HepG2 (cell line): ENCODE measurements around the gene YIPF2. TPM values are rescaled to one million over a fixed set of nuclear protein-coding genes. Genes with fewer than 3 reads are reported as not detected.

Experiments
- AGO2 ChIP-seq: fragments of 200-400 bp; formaldehyde crosslinking; optimal IDR thresholded peaks from 2 replicates; pipeline ENCODE3; 2017; ENCODE audit warnings: mild to moderate bottlenecking, low read depth, low read length, moderate library complexity
- ARID4A ChIP-seq: sonication (generic); formaldehyde crosslinking; IDR thresholded peaks from 2 replicates; pipeline ENCODE4 v1.5.0; 2020; ENCODE audit warnings: mild to moderate bottlenecking, missing genetic modification reagents, borderline replicate concordance
- ASH2L ChIP-seq: fragments of 300-600, 200-600 bp; sonication (generic); IDR thresholded peaks from 2 replicates; pipeline ENCODE4 v1.7.0; 2017; ENCODE audit warnings: low read depth, mild to moderate bottlenecking, moderate library complexity, mixed read lengths, low read length; ENCODE audit not compliant: insufficient read length
- ETV5 ChIP-seq: IDR thresholded peaks from 2 replicates; pipeline ENCODE4 v1.6.1; 2018; ENCODE audit warnings: missing biosample characterization, missing genetic modification reagents, inconsistent platforms, borderline replicate concordance
- HDAC1 ChIP-seq: sonication (generic); formaldehyde crosslinking; IDR thresholded peaks from 2 replicates; pipeline ENCODE4 v1.5.1; 2020; ENCODE audit warnings: mild to moderate bottlenecking, missing genetic modification reagents
- HNRNPLL ChIP-seq: fragments of 200-400 bp; formaldehyde crosslinking; IDR thresholded peaks from 2 replicates; pipeline ENCODE4 v1.6.1; 2017; ENCODE audit warnings: mild to moderate bottlenecking, low read depth, low read length; ENCODE audit not compliant: poor library complexity, severe bottlenecking
- KDM5A ChIP-seq: fragments of 200-600 bp; sonication (generic); IDR thresholded peaks from 2 replicates; pipeline ENCODE4 v1.7.0; 2018; ENCODE audit warnings: antibody characterized with exemption, mild to moderate bottlenecking, low read length, borderline replicate concordance
- KMT2A ChIP-seq: sonication (generic); formaldehyde crosslinking; IDR thresholded peaks from 2 replicates; pipeline ENCODE4 v1.4.0; 2020; ENCODE audit warnings: missing genetic modification reagents
- MAZ ChIP-seq, 2 experiments: sonication (generic) in 1 of 2; formaldehyde crosslinking in 1 of 2; IDR thresholded peaks; 2 replicates each; pipeline versions ENCODE4 v1.5.0 to v1.6.1; 2012 to 2020; ENCODE audit warnings: low read depth in 2 of 2, mild to moderate bottlenecking in 2 of 2, borderline replicate concordance in 1 of 2, improper control_type of control experiment in 1 of 2, low read length in 1 of 2, missing genetic modification reagents in 1 of 2, moderate library complexity in 1 of 2
- NKX3-1 ChIP-seq: sonication (generic); formaldehyde crosslinking; IDR thresholded peaks from 2 replicates; pipeline ENCODE4 v1.5.0; 2020; ENCODE audit warnings: missing genetic modification reagents
- NONO ChIP-seq, 2 experiments: fragments of 450-650 bp in 1 of 2; sonication (generic) in 1 of 2; formaldehyde crosslinking in 1 of 2; IDR thresholded peaks in 1 of 2; conservative IDR thresholded peaks in 1 of 2; 2 replicates each; pipeline versions ENCODE4 v1.6.1 to v1.8.0; 2017 to 2022; ENCODE audit warnings: mild to moderate bottlenecking in 1 of 2, missing genetic modification reagents in 1 of 2, moderate library complexity in 1 of 2
- SNAI1 ChIP-seq: sonication (generic); formaldehyde crosslinking; IDR thresholded peaks from 2 replicates; pipeline ENCODE4 v1.5.0; 2020; ENCODE audit warnings: mild to moderate bottlenecking, missing genetic modification reagents, borderline replicate concordance
- SNAPC2 ChIP-seq: sonication (generic); formaldehyde crosslinking; IDR thresholded peaks from 2 replicates; pipeline ENCODE4 v1.8.1; 2022; ENCODE audit warnings: mild to moderate bottlenecking, missing genetic modification reagents
- ZFP82 ChIP-seq: sonication (generic); formaldehyde crosslinking; IDR thresholded peaks from 2 replicates; pipeline ENCODE4 v1.5.1; 2020; ENCODE audit warnings: mild to moderate bottlenecking, missing genetic modification reagents, borderline replicate concordance
- ZNF841 ChIP-seq: sonication (generic); formaldehyde crosslinking; IDR thresholded peaks from 2 replicates; pipeline ENCODE4 v1.8.1; 2023; ENCODE audit warnings: missing genetic modification reagents, borderline replicate concordance
- ZNF891 ChIP-seq: sonication (generic); formaldehyde crosslinking; IDR thresholded peaks from 2 replicates; pipeline ENCODE4 v1.5.0; 2020; ENCODE audit warnings: mild to moderate bottlenecking, missing genetic modification reagents
- ZSCAN25 ChIP-seq: sonication (generic); formaldehyde crosslinking; IDR thresholded peaks from 2 replicates; pipeline ENCODE4 v1.8.0; 2022; ENCODE audit warnings: mild to moderate bottlenecking, missing genetic modification reagents
- polyA plus RNA-seq, 8 experiments: library from polyadenylated mRNA; depleted of rRNA in 3 of 8; stranded (reverse) in 7 of 8; unstranded in 1 of 8; fragments of >200 nt; fragmentation: Illumina TruSeq in 4 of 8; extraction: Trizol in 4 of 8; gene quantifications; 2 replicates each; pipeline versions ENCODE4 v1.2.1 to v1.2.3, GENCODE V29; 2011 to 2016; ENCODE audit warnings: low read depth in 4 of 8, missing spikeins in 1 of 8, mixed read lengths in 1 of 8; ENCODE audit not compliant: insufficient read depth in 1 of 8
- total RNA-seq, 5 experiments: library from RNA; depleted of rRNA; stranded (reverse); fragments of >200 nt; fragmentation: Illumina TruSeq; extraction: Trizol; gene quantifications; 2 replicates each; pipeline ENCODE4 v1.2.3, GENCODE V29; 2016; ENCODE audit warnings: low read depth in 1 of 5
- TF ChIP-seq, protein P1 (sequence below): sonication (generic); formaldehyde crosslinking; IDR thresholded peaks from 2 replicates; pipeline ENCODE4 v1.4.0; 2020; ENCODE audit warnings: missing genetic modification reagents
- TF ChIP-seq, protein P2 (sequence below): sonication (generic); formaldehyde crosslinking; IDR thresholded peaks from 2 replicates; pipeline ENCODE4 v1.4.0; 2020; ENCODE audit warnings: missing genetic modification reagents

Gene YIPF2
- total and polyA plus RNA-seq, 2 of the 13 experiments (the other 11 are each of a cell fraction or from before 2014, with no cell fraction given) = 37.3 to 53.2 TPM

DNA sequence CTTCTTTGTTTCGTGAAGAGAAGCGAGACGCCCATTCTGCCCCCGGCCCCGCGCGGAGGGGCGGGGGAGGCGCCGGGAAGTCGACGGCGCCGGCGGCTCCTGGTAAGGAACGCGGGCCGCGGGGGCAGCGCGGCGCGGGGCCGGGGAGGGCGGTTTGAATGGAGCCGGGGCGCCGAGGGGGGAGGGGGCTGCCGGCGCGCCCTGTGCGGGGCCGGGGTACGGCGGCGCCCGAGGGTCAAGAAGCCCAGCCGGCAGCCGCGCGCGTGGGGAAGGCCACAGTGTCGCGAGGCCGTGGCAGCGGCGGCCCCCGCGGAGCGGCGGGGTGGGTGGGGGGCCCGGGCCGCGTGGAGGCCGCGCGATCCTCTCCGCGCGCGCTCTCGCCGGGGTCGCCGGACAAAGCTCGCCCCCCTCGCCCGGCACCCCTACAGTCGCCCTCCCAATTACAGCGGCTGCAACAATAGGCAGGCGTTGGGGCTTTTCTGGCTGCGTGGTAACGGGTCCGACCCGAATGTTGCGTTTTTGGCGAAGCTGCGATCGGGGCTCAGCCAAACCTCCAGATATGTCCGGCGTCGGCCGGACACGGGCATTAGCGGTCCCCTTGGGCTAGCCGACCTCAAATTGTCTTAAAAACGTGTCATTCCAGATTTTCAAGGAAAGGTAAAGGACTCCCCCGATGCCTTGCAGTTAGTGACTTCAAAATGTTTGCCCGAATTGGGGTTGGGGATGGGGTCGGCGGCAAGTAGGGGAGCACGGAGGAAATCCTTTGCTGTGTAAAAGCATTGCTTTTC lies 32.8 kb upstream of the YIPF2 start (continued):
- TF ChIP-seq, protein P1, sequence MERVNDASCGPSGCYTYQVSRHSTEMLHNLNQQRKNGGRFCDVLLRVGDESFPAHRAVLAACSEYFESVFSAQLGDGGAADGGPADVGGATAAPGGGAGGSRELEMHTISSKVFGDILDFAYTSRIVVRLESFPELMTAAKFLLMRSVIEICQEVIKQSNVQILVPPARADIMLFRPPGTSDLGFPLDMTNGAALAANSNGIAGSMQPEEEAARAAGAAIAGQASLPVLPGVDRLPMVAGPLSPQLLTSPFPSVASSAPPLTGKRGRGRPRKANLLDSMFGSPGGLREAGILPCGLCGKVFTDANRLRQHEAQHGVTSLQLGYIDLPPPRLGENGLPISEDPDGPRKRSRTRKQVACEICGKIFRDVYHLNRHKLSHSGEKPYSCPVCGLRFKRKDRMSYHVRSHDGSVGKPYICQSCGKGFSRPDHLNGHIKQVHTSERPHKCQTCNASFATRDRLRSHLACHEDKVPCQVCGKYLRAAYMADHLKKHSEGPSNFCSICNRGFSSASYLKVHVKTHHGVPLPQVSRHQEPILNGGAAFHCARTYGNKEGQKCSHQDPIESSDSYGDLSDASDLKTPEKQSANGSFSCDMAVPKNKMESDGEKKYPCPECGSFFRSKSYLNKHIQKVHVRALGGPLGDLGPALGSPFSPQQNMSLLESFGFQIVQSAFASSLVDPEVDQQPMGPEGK (CRISPR knock-in tag) = 0 out of 2 replicates have a peak, but pooled peaks have one; percentile 40
- TF ChIP-seq MAZ (IDR thresholded peaks at IDR 0.05; ENCODE audit: borderline replicate concordance, low read depth, low read length) (0 out of 2 replicates have a peak, but pooled peaks have one; percentile 52), MAZ (CRISPR knock-in tag; IDR thresholded peaks at IDR 0.05; ENCODE audit: low read depth) (no peak), ASH2L (peak; percentile 83), NKX3-1 (CRISPR knock-in tag) (0 out of 2 replicates have a peak, but pooled peaks have one; percentile 27), ETV5 (no peak), KDM5A (peak; percentile 77), ZNF891 (CRISPR knock-in tag) (0 out of 2 replicates have a peak, but pooled peaks have one; percentile 34), ARID4A (CRISPR knock-in tag) (peak; percentile 46; the same call in 1 of the 2 replicates), SNAI1 (CRISPR knock-in tag) (0 out of 2 replicates have a peak, but pooled peaks have one; percentile 3), AGO2 (peak; percentile 36), HNRNPLL (peak; percentile 10), SNAPC2 (CRISPR knock-in tag) (no peak), KMT2A (CRISPR knock-in tag) (0 out of 2 replicates have a peak, but pooled peaks have one; percentile 35), ZFP82 (0 out of 2 replicates have a peak, but pooled peaks have one; percentile 63), ZSCAN25 (CRISPR knock-in tag) (peak; percentile 18; the same call in 1 of the 2 replicates), NONO (IDR thresholded peaks at IDR 0.05) (no peak), NONO (CRISPR knock-in tag; conservative IDR thresholded peaks at IDR 0.05) (0 out of 2 replicates have a peak, but pooled peaks have one; percentile 31), HDAC1 (0 out of 2 replicates have a peak, but pooled peaks have one; percentile 32), ZNF841 (CRISPR knock-in tag) (0 out of 2 replicates have a peak, but pooled peaks have one; percentile 43)
- TF ChIP-seq, protein P2, sequence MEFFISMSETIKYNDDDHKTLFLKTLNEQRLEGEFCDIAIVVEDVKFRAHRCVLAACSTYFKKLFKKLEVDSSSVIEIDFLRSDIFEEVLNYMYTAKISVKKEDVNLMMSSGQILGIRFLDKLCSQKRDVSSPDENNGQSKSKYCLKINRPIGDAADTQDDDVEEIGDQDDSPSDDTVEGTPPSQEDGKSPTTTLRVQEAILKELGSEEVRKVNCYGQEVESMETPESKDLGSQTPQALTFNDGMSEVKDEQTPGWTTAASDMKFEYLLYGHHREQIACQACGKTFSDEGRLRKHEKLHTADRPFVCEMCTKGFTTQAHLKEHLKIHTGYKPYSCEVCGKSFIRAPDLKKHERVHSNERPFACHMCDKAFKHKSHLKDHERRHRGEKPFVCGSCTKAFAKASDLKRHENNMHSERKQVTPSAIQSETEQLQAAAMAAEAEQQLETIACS (CRISPR knock-in tag) = peak; percentile 78
